ENCODE data around the gene ANO9. TPM values are rescaled to one million over a fixed set of nuclear protein-coding genes. Genes with fewer than 3 reads are reported as not detected.
A peak's percentile ranks its signal among the peaks of the same experiment; 100 is the strongest.

Gene ANO9
- total and polyA plus RNA-seq, 2 donors from 2014 or later: 11.3 to 21.8 TPM

DNA sequence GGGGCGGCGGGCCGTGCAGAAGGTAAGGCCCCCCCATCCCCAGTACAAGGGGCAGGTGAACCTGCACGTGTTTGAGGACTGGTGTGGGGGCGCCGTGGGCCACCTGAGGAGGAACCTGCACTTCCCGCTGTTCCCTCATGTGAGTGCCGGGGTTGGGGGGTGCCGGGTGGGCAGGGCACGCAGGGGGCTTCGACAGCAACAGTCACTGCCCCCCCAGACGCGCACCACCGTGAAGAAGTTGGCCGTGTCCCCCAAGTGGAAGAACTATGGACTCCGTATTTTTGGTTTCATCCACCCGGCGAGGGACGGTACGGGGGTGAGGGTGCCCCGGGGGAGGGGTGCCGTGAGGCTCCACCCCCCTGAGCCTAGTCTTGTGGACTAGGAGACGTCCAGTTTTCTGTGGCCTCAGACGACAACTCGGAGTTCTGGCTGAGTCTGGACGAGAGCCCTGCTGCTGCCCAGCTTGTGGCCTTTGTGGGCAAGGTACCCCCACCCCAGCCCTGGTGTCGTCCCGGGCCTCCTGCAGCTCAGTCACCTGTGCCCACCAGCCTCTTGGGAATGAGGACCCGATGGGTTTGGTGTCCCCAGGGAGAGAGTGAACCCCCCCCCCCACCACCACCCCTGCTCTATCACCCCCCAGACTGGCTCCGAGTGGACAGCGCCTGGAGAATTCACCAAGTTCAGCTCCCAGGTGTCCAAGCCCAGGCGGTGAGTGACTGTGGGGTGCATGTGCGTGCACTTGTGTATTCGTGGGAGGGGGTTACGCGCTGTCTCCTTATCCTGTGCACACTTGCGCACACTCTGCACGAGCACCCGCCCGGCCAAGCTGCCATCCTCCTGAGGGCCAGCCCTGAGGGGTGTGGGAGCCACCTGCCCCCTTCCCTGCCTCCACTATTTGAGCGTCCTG, 68.7 kb downstream of the ANO9 start:
- no peak for FAIRE-seq

DNA sequence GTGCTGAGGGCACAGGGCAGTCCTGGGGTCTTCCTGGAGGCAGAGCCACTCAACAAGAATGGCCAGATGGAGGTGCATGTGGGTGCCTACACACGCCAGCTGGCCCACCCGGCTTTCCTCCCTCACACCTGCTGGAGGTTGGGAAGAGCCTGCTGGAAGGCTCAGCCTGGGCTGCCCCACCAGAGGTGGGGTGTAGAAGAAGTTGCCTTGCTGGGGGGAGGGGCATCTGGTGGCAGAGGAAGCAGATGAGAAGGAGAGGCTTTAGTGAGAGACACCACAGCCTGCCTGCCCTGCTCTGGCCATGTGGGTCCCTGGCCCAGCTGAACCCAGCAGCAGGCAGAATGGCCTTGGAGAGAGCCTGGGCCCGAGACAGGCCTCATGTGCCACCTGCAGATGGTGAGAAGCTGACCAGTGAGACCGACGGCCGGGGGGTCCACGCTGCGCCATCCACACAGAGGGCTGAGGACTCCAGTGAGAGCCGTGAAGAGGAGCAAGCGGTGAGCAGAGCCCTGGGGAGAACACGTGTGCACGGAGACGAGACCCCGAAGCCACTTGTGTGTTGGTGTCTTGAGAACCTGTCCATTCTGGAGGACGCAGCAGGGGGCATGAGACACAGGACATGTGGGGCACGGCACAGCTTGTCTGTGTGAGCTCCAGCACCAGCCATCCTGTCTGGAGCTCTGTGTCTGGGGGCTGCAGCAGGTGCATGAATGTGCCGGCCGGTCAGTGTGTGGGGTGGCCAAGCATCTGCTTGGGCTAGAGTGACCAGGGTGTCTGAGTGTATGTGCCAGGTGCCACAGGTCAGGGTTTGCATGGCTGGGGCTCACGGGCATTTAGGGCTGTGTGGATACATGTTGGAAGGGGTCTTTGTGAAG, 69.9 kb downstream of the ANO9 start:
- no peak overlapping the region for H3K9ac ChIP-seq (ENCODE audit: low read length in 3 of 3)
- H3K4me3 ChIP-seq (ENCODE audit: low read length in 3 of 3): no peak overlapping the region
- no peaks in the 10 kb centered on the region for H3K36me3 ChIP-seq (ENCODE audit: control insufficient read depth in 2 of 3, insufficient read depth in 3 of 3, low read length in 3 of 3)
- FAIRE-seq (no peak), DNase-seq (peak in 1 of 5 donors; percentile 57)
- peaks cover 0 to 6% (median 0%) of the 10 kb centered on the region in 3 donors for H3K4me1 ChIP-seq (ENCODE audit: control insufficient read depth in 2 of 3, insufficient read depth in 2 of 3, low read depth in 1 of 3, low read length in 3 of 3)
- H3K27ac ChIP-seq (ENCODE audit: low read depth in 2 of 2, low read length in 2 of 2): no peak overlapping the region
- H3K27me3 ChIP-seq (ENCODE audit: control insufficient read depth, insufficient read depth, low read length): no peaks in the 10 kb centered on the region
- H3K9me3 ChIP-seq (ENCODE audit: control insufficient read depth in 2 of 3, insufficient read depth in 1 of 3, low read length in 3 of 3): no peaks in the 10 kb centered on the region
- intact Hi-C loops (cut with DNase I): no loop called here
- no peak for TF ChIP-seq CTCF (IDR thresholded peaks at IDR 0.05; ENCODE audit: borderline replicate concordance, extremely low read depth, insufficient read depth)

More for the DNA sequence above, 68.7 kb downstream of the ANO9 start:
- H3K4me3 ChIP-seq (ENCODE audit: low read length in 3 of 3): no peak overlapping the region
- DNase-seq: peak in 1 of 5 donors; percentile 66
- peaks cover 0 to 6% (median 0%) of the 10 kb centered on the region in 3 donors for H3K4me1 ChIP-seq (ENCODE audit: control insufficient read depth in 2 of 3, insufficient read depth in 2 of 3, low read depth in 1 of 3, low read length in 3 of 3)
- no peak overlapping the region for H3K9ac ChIP-seq (ENCODE audit: low read length in 3 of 3)
- intact Hi-C loops (cut with DNase I): no loop called here
- H3K27ac ChIP-seq (ENCODE audit: low read depth in 2 of 2, low read length in 2 of 2): no peak overlapping the region
- H3K27me3 ChIP-seq (ENCODE audit: control insufficient read depth, insufficient read depth, low read length): no peaks in the 10 kb centered on the region
- no peaks in the 10 kb centered on the region for H3K9me3 ChIP-seq (ENCODE audit: control insufficient read depth in 2 of 3, insufficient read depth in 1 of 3, low read length in 3 of 3)
- no peaks in the 10 kb centered on the region for H3K36me3 ChIP-seq (ENCODE audit: control insufficient read depth in 2 of 3, insufficient read depth in 3 of 3, low read length in 3 of 3)
- no peak for TF ChIP-seq CTCF (IDR thresholded peaks at IDR 0.05; ENCODE audit: borderline replicate concordance, extremely low read depth, insufficient read depth)

- FAIRE-seq (no peak), DNase-seq (peak in 1 of 5 donors; percentile 66)
- H3K9ac ChIP-seq (ENCODE audit: low read length in 3 of 3): no peak overlapping the region
- no peak overlapping the region for H3K4me3 ChIP-seq (ENCODE audit: low read length in 3 of 3)
- no peaks in the 10 kb centered on the region for H3K27me3 ChIP-seq (ENCODE audit: control insufficient read depth, insufficient read depth, low read length)
- no peaks in the 10 kb centered on the region for H3K9me3 ChIP-seq (ENCODE audit: control insufficient read depth in 2 of 3, insufficient read depth in 1 of 3, low read length in 3 of 3)
- no peak for TF ChIP-seq CTCF (IDR thresholded peaks at IDR 0.05; ENCODE audit: borderline replicate concordance, extremely low read depth, insufficient read depth)
- H3K36me3 ChIP-seq (ENCODE audit: control insufficient read depth in 2 of 3, insufficient read depth in 3 of 3, low read length in 3 of 3): no peaks in the 10 kb centered on the region
- H3K4me1 ChIP-seq (ENCODE audit: control insufficient read depth in 2 of 3, insufficient read depth in 2 of 3, low read depth in 1 of 3, low read length in 3 of 3): peaks cover 0 to 6% (median 0%) of the 10 kb centered on the region in 3 donors
- intact Hi-C loops (cut with DNase I): no loop called here
- H3K27ac ChIP-seq (ENCODE audit: low read depth in 2 of 2, low read length in 2 of 2): no peak overlapping the region
Measured at GRCh38 chr11:371051-371450, 70.8 kb downstream of the ANO9 start.
